ENCODE measurements around the gene GDI1.

GDI1 gene

GRCh38 chrX:154437971-154438893 lies 1.3 kb downstream of the GDI1 start:
- DNase-seq (ENCODE audit: low read depth) = no peak

GRCh38 chrX:154439841-154440240 lies 2.9 kb downstream of the GDI1 start:
- no peak for DNase-seq (ENCODE audit: low read depth)

- no peak for DNase-seq (ENCODE audit: low read depth)
Measured at GRCh38 chrX:154440623-154441357, 3.8 kb downstream of the GDI1 start.

GRCh38 chrX:154441564-154441963 lies 4.6 kb downstream of the GDI1 start:
- no peak for DNase-seq (ENCODE audit: low read depth)

- no peak for DNase-seq (ENCODE audit: low read depth)
Measured at GRCh38 chrX:154441984-154442707, 5.2 kb downstream of the GDI1 start.

- DNase-seq (ENCODE audit: low read depth) = no peak
Measured at GRCh38 chrX:154443479-154443910, 6.5 kb downstream of the GDI1 start.

- DNase-seq (ENCODE audit: low read depth) = peak; percentile 57
Measured at GRCh38 chrX:154443992-154444754, 7.2 kb downstream of the GDI1 start, which contains the start of gene FAM50A. Gene FAM50A, plus strand, starts transcription at chrX:154444141. Its CDS starts 95 bp downstream, at chrX:154444236.

- no peak for DNase-seq (ENCODE audit: low read depth)
Measured at GRCh38 chrX:154444755-154445246, 7.8 kb downstream of the GDI1 start.

- no peak for DNase-seq (ENCODE audit: low read depth)
Measured at GRCh38 chrX:154445776-154446175, 8.8 kb downstream of the GDI1 start.

GRCh38 chrX:154446430-154446829 lies 9.5 kb downstream of the GDI1 start:
- no peak for DNase-seq (ENCODE audit: low read depth)

- no peak for DNase-seq (ENCODE audit: low read depth)
Measured at GRCh38 chrX:154448484-154448883, 11.5 kb downstream of the GDI1 start.

GRCh38 chrX:154449618-154450017 lies 12.7 kb downstream of the GDI1 start:
- DNase-seq (ENCODE audit: low read depth) = no peak

- DNase-seq (ENCODE audit: low read depth) = no peak
Measured at GRCh38 chrX:154450312-154450711, 13.4 kb downstream of the GDI1 start.

- no peak for DNase-seq (ENCODE audit: low read depth)
Measured at GRCh38 chrX:154452823-154453222, 15.9 kb downstream of the GDI1 start.

- DNase-seq (ENCODE audit: low read depth) = peak; percentile 20
Measured at GRCh38 chrX:154457491-154458115, 20.6 kb downstream of the GDI1 start.

GRCh38 chrX:154458116-154458953 lies 21.4 kb downstream of the GDI1 start, which contains the start of gene PLXNA3:
Gene PLXNA3, plus strand, starts transcription at chrX:154458281. Its CDS starts 1,903 bp downstream, at chrX:154460184.
- peak; percentile 34 for DNase-seq (ENCODE audit: low read depth)

- DNase-seq (ENCODE audit: low read depth) = no peak
Measured at GRCh38 chrX:154458954-154459778, 22.2 kb downstream of the GDI1 start.

- no peak for DNase-seq (ENCODE audit: low read depth)
Measured at GRCh38 chrX:154459832-154460231, 22.9 kb downstream of the GDI1 start.

- no peak for DNase-seq (ENCODE audit: low read depth)
Measured at GRCh38 chrX:154460326-154460725, 23.4 kb downstream of the GDI1 start.

All from activated T-cell treated with anti-CD3 and anti-CD28 coated beads for 24 hours (primary cell).